ENCODE data around the gene TNNC2.
A peak's percentile ranks its signal among the peaks of the same experiment; 100 is the strongest.
"Not testable (repeated sequence)": the region's sequence is repeated elsewhere in the genome, so short reads cannot be mapped to it uniquely, and the experiment has no call there.

TNNC2 gene

DNA sequence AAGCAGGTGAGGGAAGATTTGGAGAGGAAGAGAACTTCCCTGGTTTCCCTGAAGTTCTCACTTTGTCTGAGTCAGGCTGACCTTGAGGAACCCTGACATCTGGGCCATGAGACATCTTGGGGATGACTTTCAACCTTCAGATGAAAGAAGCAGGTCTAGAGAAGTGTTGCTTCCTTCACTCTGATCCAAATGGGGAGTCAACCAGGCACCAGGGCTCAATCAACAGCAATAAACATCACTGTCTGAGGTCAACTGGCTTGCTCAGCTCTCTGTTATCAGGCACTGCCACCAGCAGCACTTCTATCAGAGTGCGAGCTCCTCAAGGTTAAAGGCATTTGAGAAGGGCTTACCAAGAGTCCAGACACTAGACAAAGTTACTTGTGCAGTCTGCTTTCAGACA is 23.8 kb upstream of the TNNC2 start:
- in situ Hi-C loops (cut with MboI; ENCODE audit: low pct_unique_long_range_greater_than_20kb, low sequenced_read_pairs), result no loop called here
- DNase-seq, result no peak

DNA sequence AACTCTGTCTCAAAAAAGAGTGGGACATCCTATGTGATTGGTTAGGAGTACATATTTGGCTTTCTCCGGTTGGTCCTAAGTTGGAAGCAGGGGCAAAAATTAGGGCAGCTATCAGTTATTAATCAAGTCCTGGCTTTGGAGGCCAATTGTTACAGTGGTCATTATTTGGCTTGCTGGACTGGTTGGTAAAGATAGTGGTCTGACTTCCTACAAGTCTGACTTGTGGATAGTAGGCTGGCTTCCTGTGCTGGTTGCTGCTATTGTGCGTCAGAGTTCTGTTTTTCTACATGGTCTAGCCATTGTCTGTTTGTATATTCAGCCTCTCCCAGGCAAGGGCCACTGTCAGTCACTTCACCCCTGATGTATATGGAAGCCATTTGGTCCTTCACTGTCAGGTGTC is 23.1 kb upstream of the TNNC2 start:
- DNase-seq, result no peak
- in situ Hi-C loops (cut with MboI; ENCODE audit: low pct_unique_long_range_greater_than_20kb, low sequenced_read_pairs), result no loop called here

DNA sequence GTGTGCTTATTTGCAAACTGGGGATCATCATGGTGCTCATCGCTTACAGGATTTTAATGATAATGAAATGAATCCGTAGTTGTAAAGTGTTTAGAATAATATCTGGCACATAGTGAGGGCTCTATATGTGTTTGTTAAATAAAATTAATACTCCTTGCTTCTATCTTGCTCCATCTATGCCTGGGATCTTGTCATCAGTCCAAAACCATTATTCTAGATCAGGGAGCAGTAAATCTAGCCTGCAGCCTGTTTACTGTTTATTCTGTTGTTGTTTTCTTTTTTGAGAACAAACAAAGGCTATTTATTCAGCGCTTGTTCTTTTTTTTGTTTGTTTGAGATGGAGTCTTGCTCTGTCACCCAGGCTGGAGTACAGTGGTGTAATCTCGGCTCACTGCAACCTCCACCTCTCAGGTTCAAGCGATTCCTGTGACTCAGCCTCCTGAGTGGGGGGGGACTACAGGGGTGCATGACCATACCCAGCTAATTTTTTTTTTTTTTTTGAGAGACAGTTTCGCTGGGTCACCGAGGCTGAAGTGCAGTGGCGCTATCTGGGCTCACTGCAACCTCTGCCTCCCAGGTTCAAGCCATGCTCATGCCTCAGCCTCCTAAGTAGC is 22.0 kb upstream of the TNNC2 start:
- in situ Hi-C loops (cut with MboI; ENCODE audit: low pct_unique_long_range_greater_than_20kb, low sequenced_read_pairs), result no loop called here
- DNase-seq, result no peak

DNA sequence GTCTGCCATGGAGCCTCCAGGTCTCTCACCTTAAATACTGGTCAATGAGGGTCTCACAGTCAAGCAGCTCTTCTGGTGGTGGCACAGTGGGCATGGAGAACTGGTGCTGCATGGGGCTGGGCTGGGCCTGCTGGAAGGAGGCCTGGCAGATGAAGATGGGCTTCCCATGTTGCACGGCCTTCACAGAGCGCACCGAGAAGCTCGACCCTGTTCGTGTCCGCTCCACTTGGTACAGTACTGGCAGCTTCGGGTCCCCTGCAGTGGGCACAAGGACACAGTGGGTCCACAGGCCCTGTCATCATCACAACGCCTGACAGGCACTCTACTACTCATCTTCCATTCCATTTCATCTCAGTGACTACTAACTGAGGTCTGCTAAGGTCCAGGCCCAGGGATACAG is 21.3 kb upstream of the TNNC2 start:
- DNase-seq, result no peak
- in situ Hi-C loops (cut with MboI; ENCODE audit: low pct_unique_long_range_greater_than_20kb, low sequenced_read_pairs), result no loop called here

DNA sequence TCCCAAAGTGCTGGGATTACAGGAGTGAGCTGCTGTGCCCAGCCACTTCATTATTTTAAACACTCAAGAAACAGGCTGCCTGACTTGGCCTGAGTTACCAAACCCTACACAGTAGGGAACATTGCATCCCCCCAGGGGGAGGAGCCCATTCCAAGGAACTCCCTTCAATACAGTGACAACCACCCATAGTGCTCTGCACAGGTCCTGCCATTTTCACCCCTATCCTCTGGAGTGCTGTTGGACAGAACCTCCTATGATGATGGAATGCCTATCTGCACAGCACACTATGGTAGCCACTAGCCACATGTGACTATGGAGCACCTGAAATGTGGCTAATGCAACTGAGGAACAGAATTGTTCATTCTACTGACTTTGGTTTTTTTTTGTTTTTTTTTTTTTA is 18.3 kb upstream of the TNNC2 start:
- in situ Hi-C loops (cut with MboI; ENCODE audit: low pct_unique_long_range_greater_than_20kb, low sequenced_read_pairs), result no loop called here
- no peak for DNase-seq

DNA sequence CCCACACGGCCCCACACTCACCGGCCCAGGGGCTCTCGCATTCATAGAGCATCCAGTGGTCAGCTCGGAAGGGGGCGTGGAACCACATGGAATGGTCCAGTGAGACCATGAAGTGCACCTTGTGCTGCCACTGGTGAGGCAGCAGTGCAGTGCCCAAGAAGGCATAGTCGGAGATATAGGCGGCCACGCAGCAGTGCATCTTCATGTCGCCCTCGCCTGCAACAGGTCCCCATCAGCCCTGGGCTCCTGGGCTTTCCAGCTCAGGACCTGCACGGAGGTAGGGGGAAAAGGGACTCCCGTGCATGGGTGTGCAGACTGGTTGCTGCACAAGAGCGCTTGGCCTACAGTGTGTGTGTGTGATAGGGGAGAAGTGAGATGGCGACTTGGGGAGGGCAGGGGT is 16.4 kb upstream of the TNNC2 start:
- in situ Hi-C loops (cut with MboI; ENCODE audit: low pct_unique_long_range_greater_than_20kb, low sequenced_read_pairs), result no loop called here
- no peak for DNase-seq

DNA sequence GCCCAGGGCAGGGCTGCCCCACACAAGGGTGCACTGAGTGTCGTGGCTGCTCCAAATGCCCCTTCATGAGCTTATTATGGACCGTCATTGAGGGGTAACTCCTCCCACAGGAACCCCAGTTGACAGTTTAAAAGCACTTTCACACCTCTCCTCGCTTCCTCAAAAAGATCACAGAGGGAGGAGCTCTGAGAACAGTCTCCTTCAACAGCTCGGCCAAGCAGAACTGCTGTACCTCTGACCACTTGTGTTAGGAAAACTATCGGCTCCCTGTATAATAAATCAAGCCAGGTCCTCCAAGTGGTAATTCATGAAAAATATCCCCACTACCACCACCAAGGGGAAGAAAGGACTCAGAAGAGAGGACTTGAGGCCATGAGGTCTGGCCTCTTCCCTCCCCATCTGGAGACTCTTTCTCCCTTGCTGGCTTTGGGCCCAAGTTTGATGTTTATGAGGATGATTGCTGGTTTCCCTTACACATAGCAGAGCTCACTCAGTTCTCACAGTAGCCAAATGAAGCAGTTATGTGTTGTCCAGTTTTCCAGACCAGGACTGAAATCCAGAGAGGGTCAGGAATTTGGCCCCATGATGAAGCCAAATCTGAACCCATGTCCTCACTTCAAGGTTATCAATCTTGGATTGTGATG is 15.2 kb upstream of the TNNC2 start:
- DNase-seq, result peak; percentile 66
- in situ Hi-C loops (cut with MboI; ENCODE audit: low pct_unique_long_range_greater_than_20kb, low sequenced_read_pairs), result no loop called here

DNA sequence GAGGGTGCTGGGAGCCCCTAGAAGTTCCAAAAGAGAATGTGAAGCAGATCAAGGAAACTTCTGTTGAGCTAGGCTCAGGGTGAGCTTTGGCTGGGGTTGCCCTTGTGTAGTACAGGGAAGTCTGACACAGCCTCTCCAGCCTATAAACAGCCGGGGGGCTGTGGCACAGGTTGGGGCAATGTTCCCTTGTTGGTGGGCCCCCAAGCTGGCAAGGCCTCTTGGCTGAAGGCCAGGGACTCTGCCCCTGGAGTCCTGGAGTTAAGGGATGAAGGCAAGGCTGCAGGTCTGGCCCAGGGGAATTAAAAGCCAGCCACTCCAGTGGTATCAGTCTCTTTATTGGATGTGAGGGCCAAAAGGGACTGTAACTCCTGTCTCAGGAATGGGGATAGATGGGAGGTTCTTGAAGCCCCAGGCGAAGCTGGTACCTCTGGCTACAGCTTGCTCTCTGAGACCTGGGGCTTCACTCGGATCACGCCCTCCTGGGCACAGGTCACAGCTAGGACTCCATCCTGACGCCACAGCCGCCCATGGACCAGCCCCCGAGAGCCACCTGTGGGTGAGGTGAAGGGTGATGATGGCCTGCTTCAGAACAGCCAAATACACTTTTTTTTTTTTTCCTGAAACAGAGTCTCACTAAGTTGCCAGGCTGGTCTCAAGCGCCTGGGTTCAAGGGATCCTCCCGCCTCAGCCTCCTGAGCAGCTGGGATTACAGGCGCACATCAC is 14.5 kb upstream of the TNNC2 start:
- in situ Hi-C loops (cut with MboI; ENCODE audit: low pct_unique_long_range_greater_than_20kb, low sequenced_read_pairs), result no loop called here
- no peak for DNase-seq

DNA sequence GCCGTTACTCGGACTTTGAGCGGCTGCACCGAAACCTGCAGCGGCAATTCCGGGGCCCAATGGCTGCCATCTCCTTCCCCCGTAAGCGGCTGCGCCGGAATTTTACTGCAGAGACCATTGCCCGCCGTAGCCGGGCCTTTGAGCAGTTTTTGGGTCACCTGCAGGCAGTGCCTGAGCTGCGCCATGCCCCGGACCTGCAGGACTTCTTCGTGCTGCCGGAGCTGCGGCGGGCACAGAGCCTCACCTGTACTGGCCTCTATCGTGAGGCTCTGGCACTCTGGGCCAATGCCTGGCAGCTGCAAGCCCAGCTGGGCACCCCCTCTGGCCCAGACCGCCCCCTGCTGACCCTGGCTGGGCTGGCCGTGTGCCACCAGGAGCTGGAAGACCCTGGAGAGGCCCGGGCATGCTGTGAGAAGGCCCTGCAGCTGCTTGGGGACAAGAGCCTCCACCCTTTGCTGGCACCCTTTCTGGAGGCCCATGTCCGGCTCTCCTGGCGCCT is 13.6 kb upstream of the TNNC2 start:
- in situ Hi-C loops (cut with MboI; ENCODE audit: low pct_unique_long_range_greater_than_20kb, low sequenced_read_pairs), result no loop called here
- no peak for DNase-seq

DNA sequence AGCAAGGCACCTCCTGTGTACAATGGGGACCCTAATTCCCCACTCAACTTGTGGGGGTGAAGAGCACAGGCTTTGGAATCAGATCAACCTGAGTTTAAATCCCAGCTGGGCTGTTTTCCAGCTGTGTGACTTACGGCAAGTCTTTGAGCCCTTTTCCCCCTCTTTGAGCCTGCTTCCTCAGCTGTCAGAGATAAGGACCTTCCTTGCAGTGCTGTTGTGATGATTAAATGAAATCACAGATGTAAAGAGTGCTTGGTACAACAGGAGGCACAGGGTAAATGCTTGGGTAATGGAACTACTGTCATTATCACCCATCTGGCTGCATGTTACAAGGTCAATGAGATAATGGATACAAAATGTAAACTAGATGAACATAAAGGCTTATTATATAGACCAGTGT is 9.7 kb upstream of the TNNC2 start:
- DNase-seq, result no peak
- in situ Hi-C loops (cut with MboI; ENCODE audit: low pct_unique_long_range_greater_than_20kb, low sequenced_read_pairs), result no loop called here

DNA sequence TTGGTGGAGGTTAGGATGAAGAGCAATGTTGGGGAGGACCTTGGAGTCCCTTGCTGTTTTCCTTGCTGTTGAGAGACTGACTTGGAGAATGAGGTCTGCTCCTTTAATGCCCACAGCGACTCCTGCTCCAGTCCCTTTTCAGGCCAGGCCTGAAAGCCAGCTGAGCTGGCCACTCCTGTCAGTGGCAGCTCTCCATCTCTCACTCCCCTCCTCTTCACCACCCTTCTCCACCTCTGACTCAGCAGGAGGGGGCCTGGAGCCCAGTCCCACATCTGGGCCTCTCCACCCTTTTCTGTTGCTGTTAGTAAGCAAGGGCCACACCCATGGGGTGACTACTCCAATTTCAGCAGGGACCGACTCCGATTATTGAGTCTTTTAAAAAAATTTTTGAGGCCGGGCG is 8.7 kb upstream of the TNNC2 start:
- no peak for DNase-seq
- in situ Hi-C loops (cut with MboI; ENCODE audit: low pct_unique_long_range_greater_than_20kb, low sequenced_read_pairs), result no loop called here

DNA sequence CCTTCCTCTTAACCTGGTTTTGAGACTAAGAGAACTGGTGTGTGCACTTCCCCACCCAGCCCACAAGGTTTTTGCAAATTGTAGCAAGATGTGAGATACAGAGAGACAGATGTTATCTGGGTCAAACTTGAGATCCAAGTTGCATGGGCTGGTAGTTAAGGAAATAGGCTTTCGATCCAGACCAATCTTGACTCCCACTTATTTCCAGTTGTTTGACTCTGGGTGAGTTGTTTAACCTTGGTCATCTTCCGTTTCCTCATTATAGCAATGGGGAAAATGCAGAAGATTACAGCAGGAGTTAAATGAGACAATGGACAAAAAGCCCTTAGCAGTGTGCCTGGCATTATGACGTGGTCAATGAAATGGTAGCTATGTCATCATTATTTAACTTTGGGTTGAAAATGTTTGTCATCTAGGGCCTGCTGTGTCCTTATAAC is 8.2 kb upstream of the TNNC2 start:
- in situ Hi-C loops (cut with MboI; ENCODE audit: low pct_unique_long_range_greater_than_20kb, low sequenced_read_pairs), result no loop called here
- DNase-seq, result peak; percentile 63

DNA sequence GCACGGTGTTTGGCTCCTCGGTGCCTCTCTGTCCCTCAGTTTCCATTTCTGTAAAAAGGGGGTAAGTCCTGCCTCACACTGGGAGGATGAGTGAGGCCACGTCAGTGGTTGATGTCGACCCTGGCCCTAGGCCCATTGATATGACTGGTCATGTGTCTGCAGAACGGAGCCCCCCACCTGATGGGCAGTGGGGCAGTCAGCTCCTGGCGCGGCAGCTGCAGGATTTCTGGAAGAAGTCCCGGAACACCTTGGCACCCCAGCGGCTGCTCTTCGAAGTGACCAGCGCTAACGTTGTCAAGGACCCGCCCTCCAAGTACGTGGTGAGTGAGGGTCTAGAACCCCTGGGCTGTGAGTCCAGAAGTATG is 7.7 kb upstream of the TNNC2 start:
- in situ Hi-C loops (cut with MboI; ENCODE audit: low pct_unique_long_range_greater_than_20kb, low sequenced_read_pairs), result no loop called here

DNA sequence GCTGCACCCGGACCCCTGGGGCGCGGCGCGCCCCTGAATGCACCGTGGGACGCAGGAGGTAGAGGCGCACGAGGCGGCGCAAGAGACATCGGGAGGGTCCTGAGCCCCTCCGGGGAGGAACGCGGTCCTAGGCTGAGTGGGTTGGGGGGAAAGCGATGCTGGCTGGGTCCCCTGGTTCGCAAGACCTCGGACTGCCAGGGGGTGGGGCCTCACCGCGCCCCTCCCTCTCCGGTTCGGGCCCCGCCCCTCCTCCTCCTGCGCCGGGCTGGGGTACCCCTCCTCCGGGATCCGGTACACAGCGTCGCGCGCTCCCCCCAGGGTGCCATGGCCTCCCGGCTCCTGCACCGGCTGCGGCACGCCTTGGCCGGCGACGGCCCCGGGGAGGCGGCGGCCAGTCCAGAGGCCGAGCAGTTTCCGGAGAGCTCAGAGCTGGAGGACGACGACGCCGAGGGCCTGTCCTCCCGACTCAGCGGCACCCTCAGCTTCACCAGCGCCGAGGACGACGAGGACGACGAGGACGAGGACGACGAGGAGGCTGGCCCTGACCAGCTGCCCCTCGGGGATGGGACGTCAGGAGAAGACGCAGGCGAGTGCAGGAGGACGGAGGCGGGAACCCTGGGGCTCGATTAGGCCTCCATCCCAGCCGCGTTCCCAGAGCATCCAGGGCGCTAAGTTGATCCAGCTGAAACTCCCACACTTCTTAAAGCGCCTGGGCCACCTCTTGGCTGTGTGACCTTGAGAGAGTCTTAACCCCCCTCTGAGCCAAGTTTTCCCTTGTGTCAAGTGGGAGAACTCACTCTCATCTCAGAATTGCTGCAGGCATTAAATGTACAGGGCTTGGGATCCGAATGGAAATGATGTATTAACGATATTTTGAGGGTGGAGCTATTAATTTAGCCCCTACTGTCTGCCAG is 7.0 kb upstream of the TNNC2 start:
- in situ Hi-C loops (cut with MboI; ENCODE audit: low pct_unique_long_range_greater_than_20kb, low sequenced_read_pairs), result no loop called here
- DNase-seq, result peak; percentile 40

More for the DNA sequence above, 7.7 kb upstream of the TNNC2 start:
- no peak for DNase-seq

DNA sequence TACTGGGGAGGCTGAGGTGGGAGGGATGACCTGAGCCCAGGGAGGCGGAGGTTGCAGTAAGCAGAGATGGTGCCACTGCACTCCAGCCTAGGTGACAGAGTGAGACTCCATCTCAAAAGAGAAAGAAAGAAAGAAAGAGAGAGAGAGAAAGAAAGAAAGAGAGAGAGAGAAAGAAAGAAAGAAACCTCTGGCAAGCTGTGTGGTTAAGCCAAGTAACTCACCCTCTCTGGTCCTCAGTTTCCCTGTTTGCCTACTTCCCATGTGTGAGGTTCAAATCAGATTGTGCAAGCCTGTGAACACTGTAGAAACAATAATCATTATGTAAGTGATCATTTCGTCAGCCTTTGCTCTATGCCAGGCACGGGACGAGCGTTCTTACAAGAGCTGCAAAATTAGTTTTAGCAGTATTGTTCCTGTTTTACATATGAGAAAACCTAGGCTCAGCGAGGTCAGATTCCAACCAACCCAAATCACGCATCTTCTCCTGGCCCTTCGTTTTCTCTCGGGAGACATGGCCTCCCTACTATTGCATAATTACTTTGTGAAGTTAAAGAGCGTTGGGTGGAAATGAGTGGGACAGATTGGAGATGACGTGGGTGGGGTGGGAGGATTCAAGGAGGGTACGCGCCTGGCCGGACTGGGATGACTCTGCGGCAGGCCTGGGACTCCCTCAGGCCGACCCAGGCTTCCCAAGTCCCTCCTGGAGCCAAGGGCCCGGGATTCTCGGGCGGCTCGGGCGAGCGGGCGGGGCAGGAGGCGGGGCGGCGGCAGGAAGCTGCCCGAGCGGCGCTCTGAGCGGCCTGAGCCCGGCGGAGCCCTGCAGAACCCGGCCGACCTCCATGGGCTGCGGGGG is 6.1 kb upstream of the TNNC2 start, which contains the start of gene SNX21:
Gene SNX21 (plus strand): TSS at position 770 of the 853 bp plus-strand sequence. CDS start 121 bp downstream, outside the sequence.
- DNase-seq, result peak; percentile 50
- in situ Hi-C loops (cut with MboI; ENCODE audit: low pct_unique_long_range_greater_than_20kb, low sequenced_read_pairs), result no loop called here

DNA sequence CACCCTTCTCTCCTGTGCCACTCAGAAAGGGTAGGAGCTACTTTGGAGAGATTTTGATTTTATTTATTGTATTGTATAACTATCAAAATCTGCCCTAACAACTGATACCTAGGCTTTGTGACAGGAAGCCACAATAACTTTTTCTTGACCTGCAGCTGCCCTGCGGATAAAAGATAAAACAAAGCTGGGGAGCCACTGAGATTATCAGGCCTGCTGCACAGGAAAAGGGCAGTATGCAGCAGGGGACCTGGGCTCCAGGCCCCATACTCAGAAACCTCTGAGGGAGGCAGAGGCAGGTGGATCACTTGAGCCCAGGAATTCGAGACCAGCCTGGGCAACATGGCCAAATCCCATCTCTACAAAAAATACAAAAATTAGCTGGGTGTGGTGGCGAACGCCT is 5.5 kb upstream of the TNNC2 start:
- in situ Hi-C loops (cut with MboI; ENCODE audit: low pct_unique_long_range_greater_than_20kb, low sequenced_read_pairs), result no loop called here
- no peak for DNase-seq

DNA sequence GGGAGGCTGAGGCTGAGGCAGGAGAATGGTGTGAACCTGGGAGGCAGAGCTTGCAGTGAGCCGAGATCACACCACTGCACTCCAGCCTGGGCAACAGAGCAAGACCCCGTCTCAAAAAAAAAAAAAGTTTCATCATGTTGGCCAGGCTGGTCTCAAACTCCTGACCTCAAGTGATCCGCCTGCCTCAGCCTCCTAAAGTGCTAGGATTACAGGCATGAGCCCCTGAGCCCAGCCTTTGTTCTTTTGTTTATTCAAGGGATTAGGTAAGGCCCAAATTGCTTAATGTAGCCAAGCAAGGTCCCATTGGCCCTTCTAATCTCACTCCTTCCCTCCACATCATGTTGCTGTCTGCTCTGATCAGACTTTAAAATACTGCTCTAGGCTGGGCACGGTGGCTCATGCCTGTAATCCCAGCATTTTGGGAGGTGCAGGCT is 2.6 kb upstream of the TNNC2 start:
- DNase-seq, result not testable (repeated sequence)
- in situ Hi-C loops (cut with MboI; ENCODE audit: low pct_unique_long_range_greater_than_20kb, low sequenced_read_pairs), result loop anchor here (10.0 kb wide), 1 partner anchor 125 kb away; no protein-coding TSS in a partner anchor

DNA sequence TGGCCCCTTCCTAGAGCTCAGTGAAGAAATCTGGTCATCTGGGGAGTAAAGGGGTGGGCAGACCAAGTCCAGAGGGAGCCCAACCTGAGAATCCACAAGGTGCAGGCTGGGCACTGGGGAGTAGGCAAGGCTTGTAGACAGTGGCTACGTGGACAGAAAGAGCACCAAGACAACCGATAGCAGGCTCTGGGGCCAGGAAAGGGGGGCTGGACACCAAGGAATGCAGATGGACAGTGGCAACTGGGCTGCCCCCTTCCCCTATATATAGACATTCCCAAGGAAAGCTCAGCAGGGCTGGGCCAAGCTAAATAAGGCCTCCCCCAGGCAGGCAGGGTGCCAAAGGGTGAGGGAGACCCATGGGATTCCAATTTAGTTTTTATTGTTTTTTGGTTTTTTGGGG is 1.5 kb upstream of the TNNC2 start:
- in situ Hi-C loops (cut with MboI; ENCODE audit: low pct_unique_long_range_greater_than_20kb, low sequenced_read_pairs), result loop anchor here (10.0 kb wide), 1 partner anchor 126 kb away; no protein-coding TSS in a partner anchor
- DNase-seq, result no peak
